ENCODE results near the gene ATP5MC2. TPM values are rescaled to one million over a fixed set of nuclear protein-coding genes. Genes with fewer than 3 reads are reported as not detected.
"Not testable (repeated sequence)": the region's sequence is repeated elsewhere in the genome, so short reads cannot be mapped to it uniquely, and the experiment has no call there.

Gene ATP5MC2
- polyA plus RNA-seq (2012; ENCODE audit: insufficient read depth, insufficient read length): 757 TPM

- peak; percentile 98 for DNase-seq (ENCODE audit: low read depth, low spot score)
- H3K4me3 ChIP-seq (ENCODE audit: low read length): peak within 1 kb of the TSS; percentile 96
These were observed at the start of gene ATP5MC2 for GRCh38 chr12:53675701-53676607. Gene ATP5MC2, minus strand, starts transcription at chr12:53676083. Its CDS starts 3,469 bp downstream, at chr12:53672614.

- no peak overlapping the region for H3K4me3 ChIP-seq (ENCODE audit: low read length)
- DNase-seq (ENCODE audit: low read depth, low spot score): no peak
These were observed 46.7 kb upstream of the ATP5MC2 start for GRCh38 chr12:53722450-53723041.

GRCh38 chr12:53720946-53721345, 45.1 kb upstream of the ATP5MC2 start:
- no peak for DNase-seq (ENCODE audit: low read depth, low spot score)
- no peak overlapping the region for H3K4me3 ChIP-seq (ENCODE audit: low read length)

GRCh38 chr12:53719649-53720048, 43.8 kb upstream of the ATP5MC2 start:
- no peak for DNase-seq (ENCODE audit: low read depth, low spot score)
- H3K4me3 ChIP-seq (ENCODE audit: low read length): no peak overlapping the region

DNA sequence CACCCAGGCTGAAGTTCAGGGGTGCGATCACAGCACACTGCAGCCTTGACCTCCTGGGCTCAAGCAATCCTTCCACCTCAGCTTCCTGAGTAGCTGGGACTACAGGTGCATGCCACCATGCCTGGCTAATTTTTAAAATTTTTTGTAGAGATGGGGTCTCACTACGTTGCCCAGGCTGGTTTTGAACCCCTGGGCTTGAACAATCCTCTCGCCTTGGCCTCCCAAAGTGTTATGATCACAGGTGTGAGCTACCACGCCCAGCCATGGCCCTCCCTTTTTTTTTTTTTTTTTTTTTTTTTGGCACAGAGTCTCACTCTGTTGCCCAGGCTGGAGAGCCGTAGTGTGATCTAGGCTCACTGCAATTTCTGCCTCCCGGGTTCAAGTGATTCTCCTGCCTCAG, 42.7 kb upstream of the ATP5MC2 start:
- H3K4me3 ChIP-seq (ENCODE audit: low read length); DNase-seq (ENCODE audit: low read depth, low spot score): not testable (repeated sequence)

- H3K4me3 ChIP-seq (ENCODE audit: low read length): no peak overlapping the region
- no peak for DNase-seq (ENCODE audit: low read depth, low spot score)
These were observed 41.4 kb upstream of the ATP5MC2 start for GRCh38 chr12:53717319-53717718.

GRCh38 chr12:53714004-53714403, 38.1 kb upstream of the ATP5MC2 start:
- DNase-seq (ENCODE audit: low read depth, low spot score): no peak
- H3K4me3 ChIP-seq (ENCODE audit: low read length): no peak overlapping the region

DNA sequence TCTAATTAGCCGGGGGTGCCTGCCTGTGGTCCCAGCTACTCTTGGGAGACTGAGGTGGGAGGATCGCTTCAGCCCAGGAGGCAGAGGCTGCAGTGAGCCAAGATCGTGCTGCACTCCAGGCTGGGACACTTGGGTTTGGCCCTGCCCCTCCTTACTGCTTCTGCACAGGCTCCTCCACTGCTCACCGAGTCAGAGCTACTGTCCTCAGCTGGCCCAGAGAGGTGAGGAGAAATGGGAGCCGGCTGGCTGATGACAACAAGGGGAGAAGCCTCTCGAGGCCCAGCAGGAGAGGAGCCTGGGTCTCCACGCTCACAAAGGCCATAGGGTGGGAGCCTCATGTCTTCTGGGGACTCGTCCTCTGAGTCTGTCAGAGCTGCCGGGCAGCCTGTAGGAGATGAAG, 37.6 kb upstream of the ATP5MC2 start:
- no peak overlapping the region for H3K4me3 ChIP-seq (ENCODE audit: low read length)
- DNase-seq (ENCODE audit: low read depth, low spot score): no peak

DNA sequence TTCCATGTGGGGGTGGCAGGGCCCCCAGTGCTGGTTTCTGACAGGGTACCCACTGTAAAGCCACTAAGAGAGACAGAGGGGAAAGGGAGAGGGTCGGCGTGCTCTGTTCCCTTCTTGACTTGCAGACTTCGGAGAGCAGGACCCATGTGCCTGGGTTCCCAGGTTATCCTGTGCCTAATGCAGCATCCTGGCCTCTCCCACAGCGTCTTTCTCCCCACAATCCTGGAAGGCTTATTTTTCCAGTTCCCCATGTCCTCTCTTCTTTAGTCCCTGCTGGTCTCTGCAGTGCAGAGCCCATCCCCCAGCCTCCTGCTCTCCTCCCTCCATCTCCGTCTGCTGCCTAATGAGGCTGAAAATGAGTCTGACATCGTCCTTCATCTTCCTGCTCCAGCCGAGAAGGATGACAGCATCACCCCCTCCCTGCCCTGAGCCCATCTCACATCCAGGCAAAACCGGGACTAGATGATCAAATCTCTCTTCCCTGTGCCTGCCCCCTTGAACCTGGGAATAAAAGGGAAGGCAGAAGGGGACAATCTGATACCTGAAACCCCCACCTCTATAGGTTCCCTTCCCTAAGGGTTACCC, 36.3 kb upstream of the ATP5MC2 start:
- DNase-seq (ENCODE audit: low read depth, low spot score): no peak
- H3K4me3 ChIP-seq (ENCODE audit: low read length): no peak overlapping the region

DNA sequence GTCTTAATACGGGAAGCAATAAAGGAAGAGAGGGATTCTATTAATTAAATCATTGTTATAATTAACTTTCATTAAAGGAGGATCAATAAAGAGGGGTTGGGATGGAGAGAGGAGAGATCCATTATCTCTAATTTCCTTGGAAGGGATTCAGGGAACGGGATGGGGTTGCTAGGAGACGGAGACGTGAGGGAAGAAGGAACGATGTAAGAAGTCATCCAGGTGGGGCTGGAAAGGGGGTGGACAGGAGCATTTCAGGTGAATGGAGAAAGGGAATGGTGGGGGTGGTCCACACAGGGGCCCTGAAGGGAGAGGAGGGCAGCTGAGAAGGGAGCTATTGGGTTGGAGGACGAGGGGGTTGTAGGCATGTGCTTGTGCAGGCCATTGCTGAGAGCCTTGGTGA, 34.2 kb upstream of the ATP5MC2 start:
- no peak for DNase-seq (ENCODE audit: low read depth, low spot score)
- no peak overlapping the region for H3K4me3 ChIP-seq (ENCODE audit: low read length)

DNA sequence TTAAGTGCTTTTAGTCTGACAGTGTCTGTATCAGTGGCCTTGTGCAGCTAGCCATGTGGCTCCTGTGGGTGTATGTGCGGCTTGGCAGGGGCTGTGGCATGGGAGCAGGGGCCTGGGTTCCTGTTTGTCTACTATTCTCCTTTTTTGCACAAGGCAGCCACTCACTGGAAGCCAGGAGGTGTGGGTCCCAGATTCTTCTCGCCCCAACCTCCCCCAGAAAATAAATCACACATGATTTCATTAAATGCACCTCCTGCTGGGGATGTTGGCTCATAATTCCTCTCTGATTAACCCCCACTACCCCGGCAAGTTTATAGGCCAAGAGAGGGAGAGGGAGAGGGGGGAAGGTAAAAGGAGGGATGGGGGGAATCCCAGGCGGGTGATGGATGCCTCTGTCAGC, 33.8 kb upstream of the ATP5MC2 start:
- no peak overlapping the region for H3K4me3 ChIP-seq (ENCODE audit: low read length)
- DNase-seq (ENCODE audit: low read depth, low spot score): no peak

DNA sequence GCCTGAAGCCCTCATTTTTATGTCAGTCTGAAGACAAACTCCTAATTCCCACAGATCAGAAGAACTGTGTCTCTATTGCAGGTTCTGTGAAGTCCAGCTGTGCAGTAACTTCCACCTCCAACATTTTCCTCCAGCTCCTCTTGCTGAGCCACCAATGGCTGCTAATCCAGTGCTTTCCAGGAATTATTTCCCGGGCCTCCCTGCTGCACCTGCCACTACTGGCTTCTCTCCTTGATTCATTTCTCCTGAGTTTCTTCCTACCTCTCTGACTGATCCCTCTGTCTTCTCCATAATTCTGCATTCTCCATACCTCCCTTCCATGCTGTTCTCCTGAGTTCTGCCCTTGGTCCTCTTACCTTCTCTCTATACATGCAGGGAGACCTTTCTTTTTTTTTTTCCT, 30.2 kb upstream of the ATP5MC2 start:
- H3K4me3 ChIP-seq (ENCODE audit: low read length): no peak overlapping the region
- DNase-seq (ENCODE audit: low read depth, low spot score): no peak

- H3K4me3 ChIP-seq (ENCODE audit: low read length): no peak overlapping the region
- DNase-seq (ENCODE audit: low read depth, low spot score): no peak
These were observed 27.9 kb upstream of the ATP5MC2 start for GRCh38 chr12:53703756-53704155.

DNA sequence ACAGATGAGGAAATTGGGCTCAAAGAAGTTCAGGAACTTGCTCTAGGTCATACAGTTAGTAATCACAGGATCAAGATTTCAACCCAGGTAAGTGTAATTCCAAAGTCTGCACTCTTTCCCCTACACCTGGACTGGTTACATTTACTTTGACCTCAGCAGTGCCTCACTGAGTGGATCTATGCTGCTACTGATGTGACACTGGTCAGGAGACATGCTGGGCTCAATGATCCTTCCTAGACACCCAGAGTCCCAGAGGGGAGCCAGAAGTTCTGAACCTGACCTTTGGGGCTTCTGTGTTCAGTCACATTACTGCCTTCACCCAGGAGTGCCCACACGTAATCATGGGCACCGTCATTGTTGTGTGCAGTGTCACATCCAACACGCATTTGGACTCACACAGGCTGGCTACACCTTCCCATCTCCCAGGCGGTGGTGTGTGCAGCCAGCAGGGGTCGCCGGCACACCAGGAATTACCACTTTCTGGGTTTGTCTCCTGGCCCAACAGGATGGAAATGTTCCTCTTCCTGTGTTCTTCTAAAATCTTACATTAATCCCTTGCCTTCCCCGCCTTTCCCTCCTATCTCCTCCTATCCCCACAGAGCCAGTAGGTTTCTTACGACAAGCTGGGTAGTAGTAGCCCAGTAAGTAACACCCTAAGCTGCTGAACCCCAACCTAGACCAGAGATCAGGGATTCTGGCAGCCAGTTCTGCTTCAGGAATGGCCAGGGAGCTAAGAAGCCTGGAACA, 25.8 kb upstream of the ATP5MC2 start:
- peak; percentile 37 for DNase-seq (ENCODE audit: low read depth, low spot score)
- no peak overlapping the region for H3K4me3 ChIP-seq (ENCODE audit: low read length)

- DNase-seq (ENCODE audit: low read depth, low spot score): no peak
- H3K4me3 ChIP-seq (ENCODE audit: low read length): no peak overlapping the region
These were observed 24.7 kb upstream of the ATP5MC2 start for GRCh38 chr12:53700567-53700966.

- H3K4me3 ChIP-seq (ENCODE audit: low read length): no peak overlapping the region
- no peak for DNase-seq (ENCODE audit: low read depth, low spot score)
These were observed 23.8 kb upstream of the ATP5MC2 start for GRCh38 chr12:53699678-53700025.

GRCh38 chr12:53698948-53699677, 23.2 kb upstream of the ATP5MC2 start:
- no peak for DNase-seq (ENCODE audit: low read depth, low spot score)
- H3K4me3 ChIP-seq (ENCODE audit: low read length): no peak overlapping the region

DNA sequence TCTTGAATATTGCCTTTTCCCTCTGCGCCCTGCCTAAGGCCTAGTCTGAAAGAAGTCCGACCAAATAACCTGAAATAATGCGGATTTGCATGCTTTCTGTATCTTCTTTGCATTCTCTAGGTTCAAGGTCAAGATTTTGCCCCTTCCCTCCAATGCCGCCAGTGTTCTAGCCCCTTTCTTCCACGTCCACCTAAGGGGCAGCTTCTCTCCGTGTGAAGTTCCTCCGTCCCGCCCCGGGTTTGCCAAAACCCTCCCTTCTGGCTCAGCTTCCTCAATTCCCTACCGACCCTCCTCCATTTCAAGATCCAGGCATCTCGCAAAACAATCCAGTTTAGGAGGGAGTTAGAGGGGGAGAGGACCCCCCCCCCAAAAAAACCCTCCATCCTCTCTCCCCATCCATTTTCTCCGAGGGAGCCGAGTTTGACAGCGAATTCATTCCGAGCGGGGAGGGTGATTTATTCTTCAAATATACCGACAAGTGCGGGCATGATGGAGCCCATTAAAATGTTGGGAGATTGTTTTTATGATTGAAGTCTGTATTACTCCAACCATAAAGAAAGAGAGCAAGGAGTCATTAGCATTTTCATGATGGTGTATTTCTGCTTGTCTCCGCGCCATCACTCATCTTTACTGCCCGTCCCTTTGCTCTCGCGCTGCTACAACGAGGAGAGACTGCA, 20.9 kb upstream of the ATP5MC2 start:
- no peak for DNase-seq (ENCODE audit: low read depth, low spot score)
- no peak overlapping the region for H3K4me3 ChIP-seq (ENCODE audit: low read length)

- no peak overlapping the region for H3K4me3 ChIP-seq (ENCODE audit: low read length)
- peak; percentile 76 for DNase-seq (ENCODE audit: low read depth, low spot score)
These were observed 20.4 kb upstream of the ATP5MC2 start for GRCh38 chr12:53696285-53696654.

Measured in Jurkat, Clone E6-1 (cell line).